HG02678 (cell line): ENCODE measurements around the gene NPAS2.

Source experiments
- ATAC-seq: cut with Tn5 transposase; IDR thresholded peaks from one replicate; pipeline ENCODE4 v1.9.1; 2021; ENCODE audit warnings: mild to moderate bottlenecking, moderate library complexity; ENCODE audit not compliant: unreplicated experiment

The NPAS2 gene

GRCh38 chr2:101037161-101037755 is 217.3 kb downstream of the NPAS2 start:
- ATAC-seq = no peak

- no peak for ATAC-seq
Observed at GRCh38 chr2:101038455-101039255, 218.7 kb downstream of the NPAS2 start.

GRCh38 chr2:101040072-101040471 is 220.1 kb downstream of the NPAS2 start:
- no peak for ATAC-seq

- ATAC-seq = no peak
Observed at GRCh38 chr2:101040761-101041160, 220.8 kb downstream of the NPAS2 start.

- ATAC-seq = no peak
Observed at GRCh38 chr2:101041413-101041812, 221.5 kb downstream of the NPAS2 start.

DNA sequence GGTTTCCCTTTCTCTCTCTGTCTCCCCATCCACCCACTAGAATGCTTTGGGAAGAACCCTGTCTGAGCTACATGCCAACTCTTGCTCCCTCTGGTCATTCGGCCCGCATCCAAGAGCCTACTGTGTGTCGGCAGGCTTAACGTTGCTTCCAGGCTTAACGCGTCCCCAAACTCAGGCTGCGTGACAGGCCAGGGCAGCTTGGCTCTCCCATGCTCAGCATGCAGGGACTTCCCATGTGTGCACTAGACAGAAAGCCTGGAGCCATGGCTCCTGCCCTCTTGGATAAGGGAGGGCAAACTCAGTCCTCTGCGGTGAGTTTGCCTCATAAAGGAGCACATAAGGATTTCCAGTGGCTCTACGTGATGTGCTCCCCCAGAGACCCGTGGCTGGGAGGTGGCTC is 225.4 kb downstream of the NPAS2 start:
- no peak for ATAC-seq
